SH-SY5Y (cell line): ENCODE measurements around the gene DNAJB8.

ENCODE experiments used
- GATA2 ChIP-seq: IDR thresholded peaks from 2 replicates; pipeline ENCODE4 v1.6.1; 2011; ENCODE audit warnings: mild to moderate bottlenecking, low read depth, low read length
- GATA3 ChIP-seq: IDR thresholded peaks from 2 replicates; pipeline ENCODE4 v1.6.1; 2011; ENCODE audit warnings: low read depth, mild to moderate bottlenecking, low read length, moderate library complexity

- no peak for TF ChIP-seq GATA2
- no peak for TF ChIP-seq GATA3
Observed at GRCh38 chr3:128425846-128426127, 40.9 kb downstream of the DNAJB8 start.
